Stimulated activated CD8-positive, alpha-beta memory T cell treated with anti-CD3 and anti-CD28 coated beads, Interleukin-2, amount 100 ng/mL, for 1 hour (primary cell): Measurements from ENCODE around the gene DOCK9.

Source experiments
- DNase-seq, 2 donors: peaks; one replicate each; pipeline ENCODE4 v3.0.0-alpha.2; 2020; ENCODE audit warnings: low read depth in 2 of 2

DOCK9 gene

DNA sequence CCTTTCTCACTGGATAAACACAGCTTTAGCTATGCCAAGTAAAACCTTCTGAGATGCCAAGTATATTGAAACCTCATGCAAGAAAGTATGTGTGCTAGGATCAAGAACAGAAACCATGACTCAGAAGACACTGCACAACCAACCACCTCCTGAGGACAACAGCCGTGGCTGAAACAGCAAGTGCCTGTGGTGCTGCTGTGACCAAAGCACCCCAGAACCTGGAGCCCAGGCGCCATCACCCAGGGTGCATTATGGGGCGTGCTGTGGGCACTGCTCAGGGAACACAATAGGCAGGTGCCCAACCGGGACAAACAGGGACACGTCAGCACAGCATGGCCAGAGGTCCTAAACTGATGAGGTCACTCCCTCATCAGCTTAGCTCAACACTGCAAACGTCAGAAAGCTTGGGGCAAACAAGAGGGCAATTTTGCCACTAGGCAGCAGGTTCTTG lies 124.1 kb downstream of the DOCK9 start:
- DNase-seq, result no peak

- DNase-seq, result no peak
These were observed 126.6 kb downstream of the DOCK9 start for GRCh38 chr13:98851276-98851675.

GRCh38 chr13:98848746-98849145 lies 129.1 kb downstream of the DOCK9 start:
- DNase-seq, result no peak

DNA sequence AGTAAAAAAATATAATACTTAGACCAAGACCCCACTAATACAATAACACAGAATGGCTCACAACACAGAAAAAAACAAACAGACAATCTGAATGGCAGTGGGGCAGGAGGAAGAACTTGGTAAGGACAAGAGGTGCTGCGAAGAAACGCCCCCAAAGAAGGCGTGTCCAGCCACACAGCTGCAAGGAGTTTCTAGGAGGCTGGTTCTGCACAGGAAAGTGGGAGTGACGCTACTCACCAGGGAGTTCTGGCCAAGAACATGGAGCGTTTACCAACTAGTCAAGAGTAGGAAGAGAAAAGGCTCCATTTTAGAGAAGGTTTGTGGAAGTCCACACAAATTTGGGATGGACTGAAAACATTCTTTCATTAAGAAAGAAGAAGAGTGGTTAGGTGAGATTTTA lies 130.1 kb downstream of the DOCK9 start:
- no peak for DNase-seq

DNA sequence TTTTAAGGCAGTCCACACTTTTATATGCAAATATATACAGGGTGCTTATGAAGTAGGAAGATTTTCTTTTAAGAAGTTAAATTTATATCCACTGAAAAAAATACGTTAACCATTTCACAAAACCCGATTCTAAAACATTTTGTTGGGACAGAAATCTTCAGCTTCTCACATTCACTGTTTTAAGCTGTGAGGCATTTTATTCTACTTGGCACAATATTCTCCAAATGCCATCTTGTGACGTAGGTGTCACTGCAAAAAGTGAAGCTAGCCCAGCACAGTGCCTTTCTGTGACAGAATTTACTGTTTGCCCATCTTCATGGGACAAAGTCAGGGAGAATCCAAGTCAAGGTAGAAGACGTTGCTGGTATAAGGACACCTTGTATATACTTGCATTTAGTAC lies 130.9 kb downstream of the DOCK9 start:
- no peak for DNase-seq

DNA sequence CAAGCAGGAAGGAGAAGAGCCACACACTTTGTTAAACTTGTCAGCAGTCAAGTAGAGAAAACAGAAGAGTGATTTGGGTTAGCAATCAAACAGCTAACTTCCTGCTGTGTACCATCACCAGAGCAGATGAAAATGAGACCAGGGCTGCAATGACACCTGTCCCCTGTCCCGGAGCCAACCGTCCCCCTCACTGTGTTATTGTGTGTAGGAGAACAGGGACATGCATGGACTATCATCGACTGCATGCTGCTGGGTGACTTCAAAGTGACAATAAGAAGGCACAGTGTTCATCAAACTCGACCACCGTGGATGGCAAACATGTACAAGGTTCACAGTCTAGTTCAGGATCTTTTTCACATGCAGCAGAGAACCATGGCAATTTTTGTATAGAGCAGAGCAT lies 131.3 kb downstream of the DOCK9 start:
- DNase-seq, result no peak

- DNase-seq, result no peak
These were observed 132.1 kb downstream of the DOCK9 start for GRCh38 chr13:98845742-98846141.

DNA sequence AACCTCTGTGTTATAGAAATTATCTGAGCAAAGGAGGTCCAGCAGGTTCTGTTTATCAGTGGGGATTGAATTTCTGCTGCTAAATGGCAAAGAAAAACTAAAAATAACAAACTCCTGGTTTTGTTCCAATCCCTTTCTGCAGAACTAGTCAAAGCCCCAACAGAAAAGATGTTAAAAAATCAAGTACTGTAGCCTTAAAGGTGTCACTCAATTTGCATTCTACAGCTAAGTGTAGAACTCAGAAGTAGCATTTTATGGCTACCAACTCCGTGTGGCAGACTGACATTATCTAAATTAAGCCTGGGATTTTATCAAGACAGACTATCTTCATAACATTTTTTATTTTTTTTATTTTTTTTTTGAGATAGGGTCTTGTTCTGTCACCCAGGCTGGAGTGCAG lies 133.8 kb downstream of the DOCK9 start:
- DNase-seq, result no peak

DNA sequence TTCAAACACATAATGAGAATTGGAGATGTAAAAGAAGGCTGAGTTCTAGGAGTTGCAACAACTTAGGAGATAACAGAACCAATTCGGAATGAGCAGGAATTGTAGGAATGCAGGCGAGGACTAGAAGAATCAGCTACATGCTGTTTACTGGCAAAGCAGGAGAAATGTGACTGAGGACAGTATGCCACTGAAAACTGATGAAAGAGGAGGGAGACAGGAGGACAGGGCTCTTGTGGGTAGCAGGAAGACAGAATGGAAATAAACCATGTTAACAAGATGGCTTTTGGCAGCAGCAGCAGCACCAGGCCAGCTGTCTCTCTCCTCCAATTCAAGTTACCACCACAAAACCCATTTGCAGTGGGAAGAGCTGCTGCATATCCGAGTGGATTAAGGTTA lies 134.4 kb downstream of the DOCK9 start:
- no peak for DNase-seq

GRCh38 chr13:98842858-98843481 lies 134.9 kb downstream of the DOCK9 start:
- peak; percentile 8 to 30 for DNase-seq

DNA sequence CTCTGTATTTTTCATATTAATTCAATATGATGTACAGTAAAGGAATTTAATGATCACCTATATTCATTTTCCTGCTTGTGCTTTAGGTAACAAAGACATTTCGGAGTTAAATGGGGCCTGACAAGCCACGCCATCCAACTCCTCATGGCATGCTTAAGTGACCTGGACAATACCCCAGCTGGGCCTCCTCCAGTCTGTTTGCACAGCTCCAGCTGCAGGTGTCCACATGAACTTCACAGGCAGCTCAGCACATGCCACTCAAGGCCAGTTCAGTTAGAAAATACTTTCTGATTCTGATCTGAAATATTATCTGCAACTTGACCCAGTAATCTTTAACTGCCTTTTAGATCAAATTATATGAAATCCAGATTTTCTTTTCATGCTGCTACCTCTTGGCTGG lies 135.8 kb downstream of the DOCK9 start:
- DNase-seq, result no peak

DNA sequence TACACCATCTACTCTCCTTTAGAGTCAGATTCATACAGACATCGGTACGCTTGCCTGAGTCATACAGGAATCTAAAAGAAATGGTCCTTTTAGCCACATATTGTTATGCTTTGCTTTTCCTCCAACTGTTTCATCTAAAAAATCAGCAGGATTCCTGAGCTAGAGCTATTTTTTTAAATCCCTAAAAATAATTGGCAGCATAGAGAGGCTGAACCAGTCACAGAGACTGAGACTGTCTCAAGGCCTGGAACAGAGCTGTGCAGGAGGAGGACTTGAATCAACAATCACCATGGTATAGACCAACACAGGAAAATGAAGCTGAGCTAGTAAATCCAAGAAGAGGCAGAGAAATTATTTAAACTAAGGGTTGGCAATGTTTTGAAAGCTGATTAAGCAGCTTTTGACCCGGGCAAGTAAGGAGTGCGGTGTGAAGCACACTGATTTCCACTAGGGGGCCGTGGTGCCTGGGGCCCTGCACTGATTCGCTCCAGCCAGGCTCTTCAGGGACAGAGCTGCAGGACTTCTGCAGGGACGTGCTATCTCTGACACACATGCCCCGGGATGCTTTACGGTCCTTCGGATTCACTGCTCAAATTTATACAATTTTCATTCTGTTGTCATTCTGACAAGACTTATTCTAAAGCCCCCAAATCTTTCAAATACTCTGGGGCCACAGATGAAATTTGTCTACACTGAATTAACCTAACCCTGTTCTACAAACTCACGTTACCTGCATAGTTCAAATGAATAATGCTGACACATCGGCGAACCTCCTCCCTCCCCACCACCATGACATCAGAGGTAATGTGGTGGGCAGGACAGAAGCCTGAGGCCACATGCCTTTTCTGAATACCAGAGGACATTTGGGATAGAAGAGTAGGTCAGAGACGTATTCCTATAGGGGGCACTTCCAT lies 137.8 kb downstream of the DOCK9 start:
- DNase-seq, result peak in 1 of 2 donors; percentile 5

- no peak for DNase-seq
These were observed 139.1 kb downstream of the DOCK9 start for GRCh38 chr13:98838776-98839175.

DNA sequence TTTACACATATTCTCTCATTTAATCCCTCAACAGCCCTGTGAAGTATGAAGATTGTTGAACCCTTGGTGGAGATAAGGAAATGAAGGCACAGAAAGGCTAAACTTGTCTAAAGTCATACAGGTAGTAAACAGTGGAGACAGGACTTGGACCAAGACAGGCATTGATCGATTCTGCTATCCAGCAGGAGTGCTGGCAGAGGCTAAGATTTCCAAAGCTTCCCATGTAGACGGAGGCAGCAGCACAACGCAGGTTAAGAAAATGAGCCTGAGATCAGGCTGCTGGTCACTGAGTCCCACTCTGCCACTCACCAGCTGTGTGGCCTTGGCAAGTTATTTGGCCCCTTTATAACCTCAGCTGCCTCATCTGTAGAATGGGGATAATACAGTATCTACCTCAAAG lies 140.0 kb downstream of the DOCK9 start:
- DNase-seq, result no peak

- DNase-seq, result no peak
These were observed 142.7 kb downstream of the DOCK9 start for GRCh38 chr13:98835156-98835555.

DNA sequence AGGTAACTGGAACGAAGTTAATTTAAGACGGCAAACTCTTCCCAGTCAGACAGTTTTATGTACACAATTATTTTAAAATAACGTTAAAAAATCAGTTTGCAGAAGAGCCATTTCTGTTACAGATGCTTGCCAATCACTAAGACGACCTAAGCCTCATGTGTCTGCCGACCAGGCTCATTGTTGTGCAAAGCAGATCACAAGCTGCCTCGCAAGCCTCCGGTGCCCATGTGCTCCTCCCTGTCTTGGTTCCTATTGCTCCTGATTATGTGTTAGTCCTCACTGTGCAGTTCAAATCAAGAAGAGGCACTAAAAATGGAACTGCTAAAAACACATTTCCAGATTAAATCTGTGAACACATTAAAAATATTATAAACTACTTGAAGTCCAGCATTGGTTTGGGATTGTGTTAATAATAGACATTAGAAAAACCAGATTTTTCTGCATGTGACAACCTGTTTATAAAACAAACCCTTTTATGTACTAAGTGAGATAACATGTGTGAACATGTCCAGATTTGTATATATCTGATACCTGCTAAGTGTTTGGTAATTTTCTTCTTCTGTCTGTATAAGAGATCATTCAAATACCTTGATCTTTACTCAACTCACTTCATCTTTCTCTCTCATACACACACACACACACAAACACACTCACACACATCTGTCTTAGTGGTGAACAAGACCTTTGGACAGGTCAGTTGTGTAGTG lies 143.5 kb downstream of the DOCK9 start:
- DNase-seq, result no peak

DNA sequence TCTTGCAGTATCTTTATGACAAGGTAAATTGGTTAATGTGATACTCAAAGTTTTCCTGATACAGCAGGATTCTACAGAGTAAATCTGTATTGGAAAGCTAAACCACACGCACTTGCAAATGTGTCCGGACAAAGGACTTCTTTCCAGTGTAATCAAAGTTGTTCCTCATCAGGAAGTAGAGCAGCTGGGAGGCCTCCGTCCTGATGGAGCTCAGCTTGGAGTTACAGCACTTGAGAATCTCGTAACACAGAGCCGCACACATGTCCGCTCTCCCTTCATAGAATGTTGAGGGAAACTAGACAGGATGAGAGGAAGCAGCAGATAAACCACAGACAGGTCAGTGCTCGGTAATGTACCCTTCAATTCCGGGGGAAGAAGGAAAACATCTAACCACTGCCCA lies 146.6 kb downstream of the DOCK9 start:
- no peak for DNase-seq

DNA sequence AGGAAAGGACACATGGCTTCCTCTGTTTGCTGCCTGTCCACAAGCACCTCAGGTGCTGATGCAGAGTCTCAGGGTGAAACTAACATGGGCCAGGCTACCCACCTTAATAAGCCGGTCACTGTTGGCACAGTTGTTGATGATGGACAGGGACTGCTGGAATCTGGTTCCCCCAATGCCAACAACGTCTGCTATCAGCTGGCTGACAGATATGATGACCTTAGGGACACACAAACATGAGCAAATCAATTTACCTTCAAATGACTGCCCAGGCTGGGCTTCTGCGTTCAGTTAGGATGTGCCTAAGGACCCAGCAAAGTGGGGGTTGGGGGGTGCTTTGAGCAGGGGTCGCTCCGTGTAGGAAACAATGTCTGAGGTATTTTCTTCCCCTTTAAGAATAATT lies 148.3 kb downstream of the DOCK9 start:
- DNase-seq, result no peak

DNA sequence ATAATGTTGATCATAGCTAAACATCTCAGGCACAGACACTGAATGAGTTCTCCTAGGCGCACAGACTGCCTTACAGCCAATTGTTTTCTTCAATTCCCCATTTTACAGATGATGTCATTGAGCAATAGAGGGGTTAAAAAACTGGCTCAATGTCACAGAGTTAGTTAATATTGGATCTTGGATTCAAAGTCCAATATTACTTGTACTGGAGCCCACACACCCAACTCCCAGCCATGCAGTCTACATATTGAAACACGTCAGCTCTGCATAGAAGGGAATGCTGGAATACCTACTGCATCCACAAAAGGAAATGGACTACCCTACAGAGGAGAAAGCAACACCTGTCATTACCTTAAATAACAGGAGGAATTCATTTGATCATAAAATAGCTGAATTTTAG lies 149.2 kb downstream of the DOCK9 start:
- no peak for DNase-seq

- no peak for DNase-seq
These were observed 150.4 kb downstream of the DOCK9 start for GRCh38 chr13:98827449-98827848.

DNA sequence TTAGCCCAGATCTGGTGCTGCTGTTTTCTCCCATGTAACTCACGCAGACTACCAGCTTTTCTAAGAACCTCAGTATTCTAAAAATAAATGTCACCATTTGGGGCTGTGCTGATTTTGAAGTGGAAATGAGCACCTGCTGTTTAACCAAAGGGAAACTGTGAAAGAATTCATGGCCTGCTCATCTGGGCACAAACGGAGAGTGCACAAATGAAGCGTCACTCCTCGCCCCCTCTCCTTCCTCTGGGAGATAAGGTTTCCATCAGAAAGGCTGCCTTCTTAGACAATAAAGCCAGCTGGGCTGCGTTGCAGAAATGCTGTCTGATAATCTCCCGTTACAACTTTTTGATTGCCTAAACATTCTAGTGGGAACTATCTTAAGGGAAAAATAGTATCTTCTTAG lies 151.7 kb downstream of the DOCK9 start:
- no peak for DNase-seq

GRCh38 chr13:98825659-98826058 lies 152.2 kb downstream of the DOCK9 start:
- no peak for DNase-seq
